Measurements from ENCODE around the gene KLK14. TPM values are rescaled to one million over a fixed set of nuclear protein-coding genes. Genes with fewer than 3 reads are reported as not detected.

The KLK14 gene
- total RNA-seq, 4 donors from 2014 or later: not detected

DNA sequence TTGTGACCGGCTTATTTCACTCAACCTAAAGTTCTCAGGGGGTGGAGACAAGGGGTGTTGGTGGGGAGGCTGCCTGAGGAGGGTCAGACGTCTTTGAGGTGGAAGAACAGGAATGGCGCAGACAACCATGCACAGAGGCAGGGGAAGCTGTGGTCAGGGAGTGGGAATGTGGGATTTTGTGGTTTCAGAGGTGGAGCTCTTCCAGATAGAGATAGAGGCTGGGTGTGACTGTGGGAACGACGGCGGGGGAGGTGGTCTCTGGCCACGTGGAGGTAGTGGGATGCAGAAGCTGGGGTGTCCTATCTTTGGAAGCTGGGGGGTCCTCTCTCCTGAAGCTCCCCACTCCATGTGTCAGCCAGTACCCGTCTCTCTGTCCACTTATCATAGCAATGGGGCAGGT lies 7.8 kb upstream of the KLK14 start:
- DNase-seq (ENCODE audit: low spot score) (no peak), ATAC-seq (ENCODE audit: low FRiP score) (no peak)
- TF ChIP-seq, protein P1, sequence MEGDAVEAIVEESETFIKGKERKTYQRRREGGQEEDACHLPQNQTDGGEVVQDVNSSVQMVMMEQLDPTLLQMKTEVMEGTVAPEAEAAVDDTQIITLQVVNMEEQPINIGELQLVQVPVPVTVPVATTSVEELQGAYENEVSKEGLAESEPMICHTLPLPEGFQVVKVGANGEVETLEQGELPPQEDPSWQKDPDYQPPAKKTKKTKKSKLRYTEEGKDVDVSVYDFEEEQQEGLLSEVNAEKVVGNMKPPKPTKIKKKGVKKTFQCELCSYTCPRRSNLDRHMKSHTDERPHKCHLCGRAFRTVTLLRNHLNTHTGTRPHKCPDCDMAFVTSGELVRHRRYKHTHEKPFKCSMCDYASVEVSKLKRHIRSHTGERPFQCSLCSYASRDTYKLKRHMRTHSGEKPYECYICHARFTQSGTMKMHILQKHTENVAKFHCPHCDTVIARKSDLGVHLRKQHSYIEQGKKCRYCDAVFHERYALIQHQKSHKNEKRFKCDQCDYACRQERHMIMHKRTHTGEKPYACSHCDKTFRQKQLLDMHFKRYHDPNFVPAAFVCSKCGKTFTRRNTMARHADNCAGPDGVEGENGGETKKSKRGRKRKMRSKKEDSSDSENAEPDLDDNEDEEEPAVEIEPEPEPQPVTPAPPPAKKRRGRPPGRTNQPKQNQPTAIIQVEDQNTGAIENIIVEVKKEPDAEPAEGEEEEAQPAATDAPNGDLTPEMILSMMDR (IDR thresholded peaks at IDR 0.05): no peak

DNA sequence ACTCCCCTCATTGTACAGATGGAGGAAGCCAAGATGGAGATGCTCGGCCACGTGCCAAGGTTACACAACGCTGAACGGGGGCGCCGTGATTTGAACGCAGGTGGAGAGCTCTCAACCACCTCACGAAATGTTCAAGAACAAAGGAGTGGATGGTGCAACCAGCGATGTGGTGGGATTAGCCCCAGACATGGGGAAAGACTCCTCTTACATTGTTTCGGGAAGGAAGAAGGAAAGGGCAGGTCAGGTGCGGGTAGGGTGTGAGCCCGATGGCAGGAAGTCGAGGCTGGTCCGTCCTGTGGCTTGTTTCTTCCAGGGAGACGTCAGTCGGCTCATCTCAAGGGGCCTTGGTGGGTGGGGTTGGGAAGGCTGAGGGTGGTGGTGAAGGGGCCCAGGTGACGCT lies 7.1 kb upstream of the KLK14 start:
- no peak for ATAC-seq (ENCODE audit: low FRiP score)
- TF ChIP-seq, protein P1 (IDR thresholded peaks at IDR 0.05): no peak
- DNase-seq (ENCODE audit: low spot score): no peak

DNA sequence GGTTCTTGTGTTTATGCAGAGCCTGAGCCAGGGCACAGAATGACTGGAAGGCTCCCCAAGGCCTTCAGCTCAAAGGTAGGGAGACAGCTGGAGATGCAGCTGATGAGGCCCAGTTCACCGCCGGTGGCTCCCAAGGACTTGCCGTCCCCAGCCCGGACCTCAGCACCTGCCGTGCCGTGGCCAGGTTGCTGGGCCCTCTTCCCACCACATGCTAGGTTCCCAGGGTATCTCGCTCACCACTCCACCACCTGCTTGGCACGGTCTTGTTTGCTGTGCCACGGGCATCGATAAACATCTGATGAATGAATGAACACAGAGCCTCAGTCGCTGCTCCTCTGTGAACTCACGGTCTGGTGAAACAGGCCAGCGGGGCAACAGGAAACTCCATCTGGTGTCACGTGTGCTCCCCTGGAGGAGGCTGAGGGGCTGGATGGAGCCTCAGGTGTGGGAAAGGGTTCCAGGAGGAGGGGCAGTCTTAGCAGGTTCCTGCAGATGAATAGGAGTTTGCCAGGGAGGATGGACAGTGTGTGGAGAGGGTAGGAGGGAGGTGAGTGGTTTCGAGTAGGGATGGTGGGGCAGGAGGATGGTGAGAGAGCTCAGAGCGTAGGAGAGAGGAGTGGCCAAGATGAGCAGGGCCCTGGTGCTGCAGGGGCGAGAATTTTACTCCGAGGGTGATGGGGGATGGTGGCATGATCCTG lies 3.6 kb upstream of the KLK14 start:
- TF ChIP-seq, protein P1 (IDR thresholded peaks at IDR 0.05): no peak
- ATAC-seq (ENCODE audit: low FRiP score): no peak

DNA sequence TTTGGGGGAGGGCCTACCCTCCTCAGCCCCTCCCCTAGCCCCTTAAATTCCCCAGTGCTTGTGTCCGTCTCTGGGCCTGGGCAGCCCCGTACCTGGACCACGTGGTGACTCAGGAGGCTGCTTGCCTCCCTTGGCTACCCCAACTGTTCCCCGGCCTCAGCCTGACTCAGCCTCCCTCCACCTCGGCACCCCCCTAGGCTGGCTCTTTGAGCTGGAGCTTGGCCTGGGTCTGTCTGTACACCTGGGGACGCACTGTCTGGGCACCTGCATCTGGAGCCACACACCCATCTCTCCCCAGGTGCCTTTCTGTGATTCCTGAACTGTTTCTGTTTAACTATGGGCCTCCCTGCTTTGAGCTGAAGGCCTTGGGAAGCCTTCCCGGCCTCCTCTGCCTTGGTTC lies 1.8 kb upstream of the KLK14 start:
- TF ChIP-seq, protein P1 (IDR thresholded peaks at IDR 0.05): no peak
- ATAC-seq (ENCODE audit: low FRiP score): no peak
- DNase-seq (ENCODE audit: low spot score): no peak

More for the DNA sequence above, 3.6 kb upstream of the KLK14 start:
- DNase-seq (ENCODE audit: low spot score): no peak

DNA sequence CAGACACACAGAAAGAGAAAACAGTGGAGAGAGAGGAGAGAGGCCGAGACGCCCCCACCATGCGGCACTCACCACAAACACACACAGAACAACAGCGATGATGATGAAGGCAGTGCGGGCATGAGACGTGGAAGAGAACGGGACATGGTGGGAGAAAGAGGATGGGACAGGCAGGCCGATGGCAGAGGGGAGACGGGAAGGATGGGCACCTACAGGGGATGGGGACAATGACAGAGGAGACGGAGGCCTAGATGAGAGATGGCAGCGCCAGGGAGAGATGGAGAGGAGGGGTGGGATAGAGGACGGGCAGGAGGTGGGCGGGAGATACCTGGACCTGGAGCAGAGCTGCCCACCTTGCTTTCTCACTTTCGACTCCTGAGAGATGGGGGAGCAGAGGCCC lies 1.1 kb upstream of the KLK14 start:
- TF ChIP-seq, protein P1 (IDR thresholded peaks at IDR 0.05): no peak
- ATAC-seq (ENCODE audit: low FRiP score) (no peak), DNase-seq (ENCODE audit: low spot score) (no peak)

DNA sequence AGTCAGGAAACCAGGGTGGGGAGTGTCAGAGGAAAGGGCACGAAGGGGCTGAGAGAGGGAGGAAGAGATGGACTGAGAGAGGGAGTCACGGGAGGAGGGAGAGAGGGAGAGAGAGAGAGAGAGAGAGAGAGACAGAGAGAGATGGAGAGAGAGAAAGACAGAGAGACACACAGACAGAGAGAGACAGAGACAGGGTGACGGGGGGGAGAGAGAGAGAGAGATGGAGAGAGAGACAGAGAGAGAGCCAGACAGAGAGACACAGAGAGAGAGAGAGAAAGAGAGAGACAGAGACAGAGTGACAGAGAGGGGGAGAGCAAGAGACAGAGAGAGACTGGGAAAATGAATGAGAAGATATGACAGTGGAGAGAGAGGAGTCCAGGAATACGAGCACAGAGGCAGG lies 494 bp upstream of the KLK14 start:
- TF ChIP-seq, protein P1 (IDR thresholded peaks at IDR 0.05): no peak
- ATAC-seq (ENCODE audit: low FRiP score) (no peak), DNase-seq (ENCODE audit: low spot score) (no peak)

DNA sequence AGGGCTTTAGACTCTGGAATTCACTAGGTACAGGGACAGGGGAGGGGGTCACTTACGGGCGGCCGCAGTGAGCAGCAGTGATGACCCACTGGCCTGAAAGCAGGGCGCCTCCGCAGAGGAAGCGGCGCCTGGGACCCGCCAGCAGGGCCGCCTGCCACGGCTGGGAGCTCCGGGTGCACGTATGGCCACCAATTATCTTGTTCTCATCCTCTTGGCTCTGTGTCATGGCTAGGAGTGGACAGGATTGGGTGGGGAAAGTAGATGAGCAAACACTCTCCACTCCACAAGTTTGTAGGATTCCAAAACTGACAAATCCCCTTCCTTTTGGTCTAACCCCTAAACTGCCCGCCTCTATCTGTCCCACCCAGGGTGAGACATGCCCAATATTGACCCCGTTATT lies 1.2 kb downstream of the KLK14 start:
- no peak for ATAC-seq (ENCODE audit: low FRiP score)
- no peak for DNase-seq (ENCODE audit: low spot score)
- TF ChIP-seq, protein P1 (IDR thresholded peaks at IDR 0.05): no peak
